CD4-positive, alpha-beta T cell treated with Interleukin-15 for 4 hours (primary cell): ENCODE data around the gene CDKN2C.
"Not testable (repeated sequence)": the region's sequence is repeated elsewhere in the genome, so short reads cannot be mapped to it uniquely, and the experiment has no call there.

Experiments
- DNase-seq: peaks from one replicate; pipeline ENCODE4 v3.0.0-alpha.2; 2020; ENCODE audit warnings: low spot score

The CDKN2C gene

DNA sequence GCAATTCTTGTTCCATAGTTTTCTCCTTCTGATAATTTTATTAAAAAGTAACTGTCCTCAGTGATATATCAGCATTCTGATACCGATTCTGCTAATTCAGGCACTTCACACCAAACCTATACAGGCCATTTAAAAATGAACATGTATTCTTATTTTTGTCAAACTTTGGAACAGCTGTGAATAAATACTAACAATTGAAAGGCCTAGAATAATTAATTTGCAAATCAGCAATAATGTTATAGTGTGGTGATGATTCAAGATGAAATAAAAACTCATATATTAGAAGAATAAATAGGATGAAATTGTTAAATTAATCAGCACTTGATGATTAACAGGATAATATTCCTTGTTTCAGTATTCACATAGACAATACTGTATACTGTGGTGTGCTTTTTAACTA, 9.9 kb downstream of the CDKN2C start:
- DNase-seq: no peak

DNA sequence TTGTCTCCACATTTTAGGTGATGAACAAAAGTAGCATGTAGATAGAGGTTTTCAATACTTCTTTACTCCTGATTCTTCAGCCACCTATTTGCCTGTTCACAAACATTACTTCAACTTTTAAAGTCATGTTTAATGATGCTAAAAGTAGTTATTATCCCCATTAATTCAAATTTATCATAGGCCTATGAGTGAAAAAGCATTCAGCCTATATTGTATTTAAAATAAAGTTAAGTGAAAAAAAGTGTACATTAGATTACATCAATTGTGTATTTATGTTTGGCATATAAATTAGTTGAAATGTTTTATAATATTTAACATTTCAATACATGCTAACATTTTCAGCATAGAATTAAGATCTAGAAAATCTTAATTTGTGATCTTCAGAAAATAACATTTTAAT, 10.5 kb downstream of the CDKN2C start:
- no peak for DNase-seq

DNA sequence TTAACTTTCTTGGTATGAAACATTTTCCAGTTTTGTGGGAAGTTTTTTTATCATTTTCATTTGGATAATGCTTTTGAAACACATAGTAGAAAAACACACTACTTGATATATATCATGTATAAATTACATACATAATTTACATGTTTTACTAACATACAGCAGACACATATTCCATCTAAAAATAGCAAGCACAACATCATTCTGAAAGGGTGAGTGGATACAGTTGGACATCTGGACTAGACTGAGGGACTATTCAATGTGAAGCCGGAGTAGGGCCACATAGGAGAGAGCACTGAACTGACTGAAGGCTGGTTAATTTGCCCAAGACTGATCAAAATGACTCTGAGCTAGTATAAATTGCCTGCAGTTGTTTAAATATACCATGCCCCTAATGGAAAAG, 11.7 kb downstream of the CDKN2C start:
- no peak for DNase-seq

DNA sequence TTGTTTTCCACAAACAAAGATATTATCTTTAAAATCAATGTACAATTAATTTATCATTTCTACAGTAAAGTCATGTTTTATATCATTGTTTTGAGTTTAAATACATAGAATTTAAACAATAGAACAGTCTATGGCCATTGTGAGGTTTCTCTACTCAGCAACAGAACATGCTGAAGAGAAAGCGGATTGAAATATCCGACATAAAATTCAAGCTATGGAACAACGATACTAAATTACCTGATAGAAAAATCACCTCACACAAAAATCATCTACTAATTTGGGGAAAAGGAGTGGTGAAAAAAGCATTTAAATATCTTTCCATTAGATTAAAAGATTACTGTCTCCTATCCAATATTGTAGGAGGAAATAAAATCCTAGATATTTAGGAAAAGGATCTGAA, 12.6 kb downstream of the CDKN2C start:
- no peak for DNase-seq

DNA sequence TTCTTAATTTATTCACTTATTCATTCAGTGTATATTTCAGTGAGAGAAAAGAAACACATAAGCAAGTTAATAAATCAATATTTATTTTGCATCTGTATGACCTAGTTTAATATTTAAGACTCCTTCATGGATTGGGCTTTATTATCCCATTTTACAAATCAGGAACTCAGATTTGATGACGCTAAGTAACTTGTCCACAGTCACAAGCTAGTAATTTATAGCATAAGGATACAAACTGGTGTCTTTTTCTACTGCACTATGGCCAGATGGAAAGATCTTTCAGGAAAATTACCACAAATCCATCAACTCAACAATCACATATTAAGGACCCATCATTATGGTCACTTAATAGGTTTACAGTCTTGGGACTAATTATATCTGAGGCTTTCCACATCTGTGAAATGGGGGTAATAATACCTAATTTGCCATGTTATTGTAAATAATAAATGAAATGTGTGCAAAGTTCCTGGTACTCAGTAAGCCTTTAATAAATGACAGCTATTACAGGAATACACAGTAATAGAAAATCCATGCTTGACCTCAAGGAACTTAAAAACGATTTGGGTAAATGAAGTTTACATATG, 13.3 kb downstream of the CDKN2C start:
- no peak for DNase-seq

DNA sequence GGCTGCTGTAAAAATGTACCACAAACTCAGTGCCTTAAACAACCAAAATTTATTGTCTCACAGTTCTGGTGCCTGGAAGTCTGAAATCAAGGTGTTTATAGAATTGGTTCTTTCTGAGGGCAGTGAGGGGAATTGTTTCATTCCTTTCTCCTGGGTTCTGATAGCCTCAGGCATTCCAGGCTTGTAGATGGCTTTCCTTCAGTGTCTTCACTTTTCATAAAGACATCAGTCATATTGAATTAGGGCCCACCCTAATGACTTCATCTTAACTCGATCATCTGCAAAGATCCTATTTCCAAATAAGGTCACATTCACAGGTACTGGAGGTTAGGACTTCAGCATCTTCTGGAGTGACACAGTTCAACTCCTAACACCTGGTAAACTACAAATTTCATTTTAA, 15.0 kb downstream of the CDKN2C start:
- no peak for DNase-seq

DNA sequence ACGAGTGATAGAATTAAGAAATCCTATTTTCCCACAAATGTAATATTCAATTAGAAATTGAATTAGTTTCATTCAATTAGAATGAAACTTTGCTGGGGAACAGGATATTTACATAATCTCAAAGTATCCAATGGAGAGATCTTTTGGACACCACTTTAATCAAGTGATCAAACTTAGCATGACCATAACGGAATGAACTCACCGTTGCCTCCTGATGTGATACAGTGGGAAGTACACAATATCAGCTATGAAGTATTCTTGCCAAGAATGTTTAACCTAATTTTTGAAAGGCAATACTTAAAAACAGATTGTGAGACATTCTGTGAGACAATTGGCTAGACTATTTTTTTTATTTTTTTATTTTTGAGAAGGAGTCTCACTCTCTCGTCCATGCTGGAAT, 16.6 kb downstream of the CDKN2C start:
- no peak for DNase-seq

DNA sequence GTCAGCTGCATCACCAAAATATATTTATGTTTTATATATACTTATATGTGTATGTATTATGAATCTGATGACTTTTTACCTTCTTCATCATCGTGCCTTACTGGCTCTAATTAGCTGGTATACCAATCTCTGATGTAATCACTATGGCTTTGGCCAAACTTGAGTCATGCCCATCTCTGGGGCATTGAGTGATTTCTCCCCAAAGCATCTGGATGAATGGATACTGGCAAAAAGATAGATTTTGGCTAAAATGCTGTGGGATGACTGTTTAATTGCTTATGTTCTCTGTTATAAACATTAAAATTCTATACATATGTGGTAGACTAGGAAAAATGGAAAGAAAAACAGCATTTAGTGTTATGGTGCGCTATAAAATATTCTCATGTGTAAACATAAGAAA, 19.6 kb downstream of the CDKN2C start:
- no peak for DNase-seq

DNA sequence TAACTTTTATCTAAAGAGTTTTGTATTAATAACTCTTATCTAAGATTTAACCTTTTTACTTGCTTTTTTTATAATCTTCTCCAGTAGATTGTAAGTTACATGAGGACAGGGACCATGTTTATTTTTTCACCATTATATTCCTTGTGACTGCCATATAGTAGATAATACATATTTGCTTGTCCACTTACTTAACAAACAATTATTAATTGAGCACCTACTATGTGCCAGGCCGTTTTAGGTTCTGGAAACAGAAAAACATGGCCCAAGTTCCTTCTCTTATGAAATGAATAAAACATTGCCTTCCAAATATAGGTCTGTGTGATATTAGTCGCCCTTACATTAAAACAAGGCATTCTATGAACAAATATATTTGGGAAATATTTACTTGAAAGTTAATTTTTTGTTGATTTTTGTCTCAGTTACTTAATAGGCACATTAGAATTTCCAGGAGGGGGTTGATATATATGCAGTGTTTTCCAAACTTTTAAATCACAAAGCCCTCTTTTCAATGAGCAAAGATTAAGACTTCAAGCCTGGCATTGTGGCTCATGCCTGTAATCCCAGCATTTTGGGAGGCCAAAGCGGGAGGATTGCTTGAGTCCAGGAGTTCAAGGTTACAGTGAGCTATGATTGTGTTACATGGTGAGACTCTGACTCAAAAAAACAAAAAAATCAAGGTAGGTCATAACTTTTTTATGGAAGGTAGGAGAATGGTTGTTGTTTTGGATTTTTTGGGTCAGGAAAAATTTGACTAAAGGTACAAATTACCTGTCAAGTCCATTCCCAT, 22.7 kb downstream of the CDKN2C start:
- DNase-seq: no peak

DNA sequence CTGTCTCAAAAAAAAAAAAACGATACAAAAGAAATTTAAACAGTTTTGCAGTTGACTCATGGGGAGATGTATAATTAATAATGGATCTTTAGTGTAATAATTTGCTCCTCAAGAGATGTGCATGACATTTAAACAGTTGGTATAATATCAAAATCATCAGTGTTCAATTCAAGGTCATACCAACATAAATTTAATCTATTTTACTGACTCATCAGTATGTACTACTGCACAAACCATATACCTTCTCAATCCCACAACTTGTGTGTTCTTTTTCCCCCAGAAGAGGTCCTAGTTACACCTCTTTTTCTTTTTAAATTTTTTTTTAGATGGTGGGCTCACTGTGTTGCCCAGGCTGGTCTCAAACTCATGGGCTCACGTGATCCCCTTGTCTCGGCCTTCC, 23.6 kb downstream of the CDKN2C start:
- DNase-seq: no peak

DNA sequence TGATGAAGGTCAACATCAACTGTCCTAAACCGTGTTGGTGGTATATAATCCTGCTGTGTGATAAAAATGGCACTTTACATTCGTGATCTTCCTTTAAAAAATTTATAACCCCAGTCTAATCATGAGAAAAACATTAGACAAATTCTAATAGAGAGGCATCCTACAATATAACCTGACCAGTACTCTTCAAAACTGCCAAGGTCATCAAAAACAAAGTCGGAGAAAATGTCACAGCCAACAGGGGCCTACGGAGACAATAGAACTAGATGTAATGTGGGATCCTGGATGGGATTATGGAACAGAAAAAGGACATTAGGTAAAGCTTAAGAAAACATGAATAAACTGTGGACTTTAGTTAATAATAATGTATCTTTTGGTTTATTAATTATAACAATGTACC, 25.0 kb downstream of the CDKN2C start:
- no peak for DNase-seq

DNA sequence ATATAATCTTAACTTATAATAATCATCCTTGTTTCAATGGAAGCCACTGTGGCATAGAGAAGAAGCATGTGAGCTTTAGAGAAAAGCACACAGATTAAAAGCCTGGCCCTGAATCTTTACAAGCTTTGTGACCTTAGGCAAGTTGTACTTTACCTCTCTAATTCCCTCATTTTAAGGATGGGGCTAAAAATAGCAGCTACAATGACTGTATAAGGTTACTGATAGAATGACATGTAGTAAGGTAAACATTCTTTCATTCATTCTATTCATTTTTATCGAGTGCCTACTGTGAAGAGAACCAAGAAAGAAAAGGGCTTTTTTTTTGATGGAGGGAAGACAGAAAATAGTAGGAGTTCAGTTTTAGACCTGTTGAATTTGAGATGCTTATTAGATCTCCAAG, 25.6 kb downstream of the CDKN2C start:
- no peak for DNase-seq

DNA sequence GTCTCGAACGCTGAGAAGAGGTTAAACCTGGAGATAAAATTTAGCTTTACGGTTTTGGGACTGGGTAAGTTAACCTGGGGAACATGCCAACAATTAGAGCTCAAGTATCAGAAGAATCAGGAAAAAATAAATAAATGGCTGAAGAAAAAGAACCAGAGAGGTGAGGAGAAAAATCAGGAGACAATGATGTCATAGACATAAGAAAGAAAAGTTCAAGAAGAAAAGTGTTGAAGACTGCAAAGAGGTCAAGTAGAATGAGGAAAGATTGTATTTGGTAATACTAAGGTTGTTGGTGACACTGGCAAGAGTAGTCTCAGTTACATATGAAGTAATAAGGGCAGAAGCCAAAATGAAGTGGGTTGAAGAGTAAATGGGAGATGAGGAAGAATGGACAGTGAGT, 26.0 kb downstream of the CDKN2C start:
- no peak for DNase-seq

DNA sequence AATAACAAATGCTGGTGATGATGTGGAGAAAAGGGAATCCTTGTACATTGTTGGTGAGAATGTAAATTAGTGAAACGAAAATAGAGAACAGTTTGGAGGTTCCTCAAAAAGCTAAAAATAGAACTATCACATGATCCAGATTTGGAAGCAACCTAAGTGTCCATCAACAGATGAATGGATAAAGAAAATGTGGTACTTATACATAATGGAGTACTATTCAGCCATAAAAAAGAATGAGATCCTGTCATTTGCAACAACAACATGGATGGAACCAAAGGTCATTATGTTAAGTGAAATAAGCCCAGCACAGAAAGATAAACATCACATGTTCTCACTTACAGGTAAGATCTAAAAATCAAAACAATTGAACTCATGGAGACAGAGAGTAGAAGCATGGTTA, 29.3 kb downstream of the CDKN2C start:
- not testable (repeated sequence) for DNase-seq

DNA sequence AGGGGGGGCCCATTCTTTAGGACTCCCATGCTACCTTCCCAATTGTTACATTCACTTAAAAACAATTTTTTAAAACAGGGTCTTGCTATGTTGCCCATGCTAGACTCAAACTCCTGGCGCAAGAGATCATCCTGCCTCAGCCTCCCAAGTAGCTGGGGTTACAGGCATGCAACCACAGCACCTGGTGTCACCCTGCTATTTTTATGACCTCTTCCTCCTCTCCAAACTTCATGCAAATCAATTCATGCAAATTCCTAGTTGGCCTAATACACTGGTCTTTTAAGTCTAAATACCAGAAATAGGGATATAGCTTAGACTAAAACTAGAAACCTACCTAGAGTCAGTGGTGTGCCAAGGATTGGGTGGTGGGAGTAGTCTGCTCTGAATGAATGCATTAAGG, 30.1 kb downstream of the CDKN2C start:
- no peak for DNase-seq

DNA sequence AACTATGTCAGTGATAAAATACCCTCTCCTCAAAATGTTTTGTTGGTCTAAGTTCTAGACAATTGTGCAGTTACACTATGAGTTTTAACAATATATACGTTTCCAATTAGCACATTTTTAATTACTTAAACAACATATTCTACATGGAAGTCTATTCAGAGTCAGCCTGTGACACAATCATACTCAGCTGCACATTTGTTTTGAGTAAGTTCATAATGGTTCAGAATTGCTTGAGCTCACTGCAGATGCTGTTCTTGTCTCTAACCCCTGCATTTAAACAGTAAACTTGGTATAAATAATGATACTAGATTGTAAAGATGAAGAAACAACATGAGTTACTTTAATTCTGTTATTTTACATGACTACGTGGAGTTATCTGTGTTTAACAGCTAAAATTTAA, 30.6 kb downstream of the CDKN2C start:
- DNase-seq: no peak

DNA sequence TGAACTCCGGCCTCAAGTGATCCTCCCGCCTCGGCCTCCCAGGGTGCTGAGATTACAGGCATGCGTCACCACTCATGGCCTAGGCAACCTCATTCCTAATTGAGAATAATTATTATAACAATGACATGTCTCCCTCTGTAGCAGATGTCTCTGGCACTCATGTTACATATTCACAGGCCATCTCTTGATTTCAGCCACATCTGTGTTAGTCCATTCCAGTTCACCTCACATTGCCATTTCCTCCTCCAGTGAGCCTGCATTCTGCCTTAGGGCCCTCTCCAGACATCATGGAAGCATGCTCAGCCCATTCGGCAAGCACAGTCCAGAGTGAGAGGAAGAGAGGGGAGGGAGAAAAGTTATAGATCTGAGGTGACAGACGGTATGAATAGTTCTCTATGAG, 32.5 kb downstream of the CDKN2C start:
- DNase-seq: no peak

DNA sequence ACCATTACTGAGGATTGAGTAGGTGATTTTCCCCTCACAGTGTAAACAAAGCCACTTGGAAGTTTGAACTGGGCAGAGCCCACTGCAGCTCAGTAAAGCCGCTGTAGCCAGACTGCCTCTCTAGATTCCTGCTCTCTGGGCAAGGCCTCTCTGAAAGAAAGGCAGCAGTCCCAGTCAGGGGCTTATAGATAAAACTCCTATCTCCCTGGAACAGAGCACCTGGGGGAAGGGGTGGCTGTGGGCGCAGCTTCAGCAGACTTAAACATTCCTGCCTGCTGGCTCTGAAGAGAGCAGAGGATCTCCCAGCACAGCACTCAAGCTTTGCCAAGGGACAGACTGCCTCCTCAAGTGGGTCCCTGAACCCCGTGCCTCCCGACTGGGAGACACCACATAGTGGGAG, 35.5 kb downstream of the CDKN2C start:
- DNase-seq: not testable (repeated sequence)

DNA sequence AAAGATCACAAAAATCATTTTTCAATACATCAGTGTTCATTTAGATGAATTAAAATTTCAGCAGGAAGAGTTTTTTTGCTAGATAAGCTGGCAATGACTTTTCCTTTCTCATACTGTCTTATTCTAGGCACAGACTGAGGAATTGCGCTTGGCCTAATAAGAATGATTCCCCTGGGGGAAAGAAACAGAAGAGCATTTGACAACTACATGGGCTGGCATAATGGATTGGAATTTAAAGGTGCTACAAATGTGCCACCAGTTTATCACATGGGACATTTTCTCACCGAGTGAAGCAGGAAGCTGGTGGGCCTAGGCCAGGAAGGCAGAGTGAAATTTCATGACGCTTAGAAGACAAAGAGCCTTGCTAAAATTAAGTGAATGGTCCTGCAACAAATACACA, 39.3 kb downstream of the CDKN2C start:
- DNase-seq: no peak

DNA sequence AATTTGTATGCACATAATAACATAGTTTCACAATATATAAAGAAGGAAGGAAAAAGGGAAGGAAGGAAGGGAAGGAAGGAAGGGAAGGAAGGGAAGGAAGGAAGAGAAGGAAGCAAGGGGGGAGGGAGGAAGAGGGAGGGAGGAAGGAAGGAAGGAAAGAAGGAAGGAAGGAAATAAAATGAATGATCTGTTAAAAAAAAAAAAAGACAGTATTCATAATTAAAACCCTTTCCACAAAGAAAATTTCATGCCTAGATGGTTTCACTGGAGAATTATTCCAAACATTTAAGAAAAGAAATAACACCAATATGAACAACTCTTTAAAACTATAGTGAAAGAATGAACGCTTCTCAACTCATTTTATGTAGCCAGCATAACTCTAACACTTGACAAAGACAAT, 44.8 kb downstream of the CDKN2C start:
- no peak for DNase-seq

DNA sequence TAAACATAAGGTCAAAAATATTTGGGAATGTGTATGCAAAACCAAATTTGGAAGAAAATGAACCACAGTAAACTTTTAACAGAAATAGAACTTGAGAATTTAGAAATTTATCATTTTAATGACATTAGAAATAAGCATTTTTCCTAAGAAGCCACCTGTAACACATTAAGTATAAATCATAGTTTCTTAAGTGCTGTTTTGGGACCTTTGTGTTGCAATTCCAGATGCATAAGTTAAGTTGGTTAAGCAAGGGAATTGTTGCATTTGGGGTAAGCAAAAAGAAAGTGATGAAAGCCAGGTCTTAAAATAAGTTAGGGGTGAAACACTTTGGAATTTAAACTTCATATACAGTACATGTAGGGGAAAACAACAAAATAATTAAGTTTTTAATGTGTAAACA, 49.8 kb downstream of the CDKN2C start:
- no peak for DNase-seq
